ENCODE measurements around the gene NTN1.

The NTN1 gene

GRCh38 chr17:9054126-9054975 is 33.0 kb downstream of the NTN1 start:
- TF ChIP-seq CTCF (conservative IDR thresholded peaks at IDR 0.05; ENCODE audit: low read depth, low read length), result no peak
- no peak overlapping the region for H3K4me3 ChIP-seq (ENCODE audit: low read depth, low read length)
- no peak for DNase-seq (ENCODE audit: low read depth)

- TF ChIP-seq CTCF (conservative IDR thresholded peaks at IDR 0.05; ENCODE audit: low read depth, low read length), result no peak
These were observed 34.0 kb downstream of the NTN1 start for GRCh38 chr17:9055281-9055680.

GRCh38 chr17:9056566-9056965 is 35.3 kb downstream of the NTN1 start:
- no peak overlapping the region for H3K4me3 ChIP-seq (ENCODE audit: low read depth, low read length)
- no peak for TF ChIP-seq CTCF (conservative IDR thresholded peaks at IDR 0.05; ENCODE audit: low read depth, low read length)
- DNase-seq (ENCODE audit: low read depth), result no peak

More at GRCh38 chr17:9055281-9055680, 34.0 kb downstream of the NTN1 start:
- no peak for DNase-seq (ENCODE audit: low read depth)
- H3K4me3 ChIP-seq (ENCODE audit: low read depth, low read length), result no peak overlapping the region

- TF ChIP-seq CTCF (conservative IDR thresholded peaks at IDR 0.05; ENCODE audit: low read depth, low read length), result no peak
- H3K4me3 ChIP-seq (ENCODE audit: low read depth, low read length), result no peak overlapping the region
- no peak for DNase-seq (ENCODE audit: low read depth)
These were observed 36.0 kb downstream of the NTN1 start for GRCh38 chr17:9057310-9057709.

GRCh38 chr17:9062399-9062902 is 41.1 kb downstream of the NTN1 start:
- DNase-seq (ENCODE audit: low read depth), result no peak
- TF ChIP-seq CTCF (conservative IDR thresholded peaks at IDR 0.05; ENCODE audit: low read depth, low read length), result no peak
- no peak overlapping the region for H3K4me3 ChIP-seq (ENCODE audit: low read depth, low read length)

- TF ChIP-seq CTCF (conservative IDR thresholded peaks at IDR 0.05; ENCODE audit: low read depth, low read length), result no peak
- no peak for DNase-seq (ENCODE audit: low read depth)
- no peak overlapping the region for H3K4me3 ChIP-seq (ENCODE audit: low read depth, low read length)
These were observed 43.1 kb downstream of the NTN1 start for GRCh38 chr17:9064311-9064834.

Measured in choroid plexus epithelial cell (primary cell).